ENCODE results near the gene CCDC6. TPM values are rescaled to one million over a fixed set of nuclear protein-coding genes. Genes with fewer than 3 reads are reported as not detected.

The CCDC6 gene
- total RNA-seq, 1 donor from 2014 or later = 57.6 TPM

DNA sequence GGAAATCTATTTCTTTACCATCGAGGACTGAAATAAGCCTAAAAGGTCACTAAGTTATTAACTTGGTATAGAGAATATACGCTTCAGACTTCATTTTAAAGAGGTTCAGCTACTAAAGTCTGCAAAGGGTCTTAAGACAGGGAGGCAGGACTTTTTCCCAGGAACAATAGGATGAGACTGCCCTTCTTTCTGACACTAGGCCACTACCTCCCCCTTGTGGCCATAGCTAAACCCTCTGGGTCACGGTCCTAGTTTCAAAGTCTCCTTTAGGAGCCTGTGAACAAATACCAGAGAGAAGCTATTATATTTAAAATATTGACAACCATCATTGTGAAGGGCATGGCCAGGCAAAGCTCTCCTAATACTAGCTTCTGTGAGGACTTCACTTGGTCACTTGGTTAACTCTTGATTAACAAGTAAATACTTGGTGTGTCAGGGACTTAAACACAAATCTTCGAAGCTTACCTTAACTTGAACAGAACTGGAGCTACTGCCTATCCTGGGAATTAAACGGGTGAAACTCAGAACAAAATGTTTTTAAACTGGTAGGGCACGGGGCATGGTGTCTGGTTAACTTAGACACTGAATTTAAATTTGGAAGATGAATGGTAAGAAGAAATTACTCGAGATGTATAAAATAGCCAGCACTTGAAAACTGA, 75.6 kb downstream of the CCDC6 start:
- peaks cover 19% of the 10 kb centered on the region for H3K36me3 Mint-ChIP-seq (ENCODE audit: insufficient read depth)

DNA sequence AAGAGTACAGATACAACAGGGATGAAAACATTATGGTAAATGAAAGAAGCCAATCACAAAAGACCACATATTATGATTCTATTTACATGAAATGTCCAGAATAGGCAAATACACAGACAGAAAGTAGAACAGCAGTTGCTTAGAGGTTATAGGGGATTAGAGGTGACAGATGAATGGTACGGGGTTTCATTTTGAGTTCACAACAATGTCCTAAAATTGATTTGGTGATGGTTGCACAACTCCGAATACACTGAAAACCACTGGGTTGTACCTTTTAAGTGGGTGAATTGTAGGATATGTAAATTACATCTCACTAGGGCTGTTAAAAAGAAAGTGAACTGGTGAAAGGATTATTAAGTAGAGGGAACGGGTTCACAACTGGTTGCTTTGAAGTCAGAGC, 76.8 kb downstream of the CCDC6 start:
- peaks cover 3% of the 10 kb centered on the region for H3K9me3 Mint-ChIP-seq (ENCODE audit: low read depth)
- no peak for DNase-seq (ENCODE audit: low spot score, unreplicated experiment)
- H3K27me3 Mint-ChIP-seq = no peaks in the 10 kb centered on the region
- no peak for TF ChIP-seq CTCF (IDR thresholded peaks at IDR 0.05; ENCODE audit: unreplicated experiment)
- H3K36me3 Mint-ChIP-seq (ENCODE audit: insufficient read depth) = peaks cover 23% of the 10 kb centered on the region
- H3K4me3 Mint-ChIP-seq (ENCODE audit: low read depth) = no peak overlapping the region
- H3K27ac Mint-ChIP-seq = no peak overlapping the region
- no peaks in the 10 kb centered on the region for H3K4me1 Mint-ChIP-seq (ENCODE audit: low read depth)

More for the DNA sequence above, 75.6 kb downstream of the CCDC6 start:
- Mint-ChIP-seq H3K4me3 (ENCODE audit: low read depth) (no peak overlapping the region), H3K27me3 (no peaks in the 10 kb centered on the region), H3K9me3 (ENCODE audit: low read depth) (no peaks in the 10 kb centered on the region), H3K27ac (no peak overlapping the region), H3K4me1 (ENCODE audit: low read depth) (peaks cover 4% of the 10 kb centered on the region)
- DNase-seq (ENCODE audit: low spot score, unreplicated experiment) = peak; percentile 16
- peak; percentile 79 for TF ChIP-seq CTCF (IDR thresholded peaks at IDR 0.05; ENCODE audit: unreplicated experiment)

- H3K27me3 Mint-ChIP-seq = no peaks in the 10 kb centered on the region
- no peak for DNase-seq (ENCODE audit: low spot score, unreplicated experiment)
- no peak overlapping the region for H3K4me3 Mint-ChIP-seq (ENCODE audit: low read depth)
- H3K27ac Mint-ChIP-seq = no peak overlapping the region
- H3K4me1 Mint-ChIP-seq (ENCODE audit: low read depth) = no peaks in the 10 kb centered on the region
- TF ChIP-seq CTCF (IDR thresholded peaks at IDR 0.05; ENCODE audit: unreplicated experiment) = no peak
- H3K36me3 Mint-ChIP-seq (ENCODE audit: insufficient read depth) = peaks cover 24% of the 10 kb centered on the region
- peaks cover 3% of the 10 kb centered on the region for H3K9me3 Mint-ChIP-seq (ENCODE audit: low read depth)
Observed at GRCh38 chr10:59829024-59829423, 77.3 kb downstream of the CCDC6 start.

- no peak for DNase-seq (ENCODE audit: low spot score, unreplicated experiment)
- Mint-ChIP-seq H3K9me3 (ENCODE audit: low read depth) (peaks cover 3% of the 10 kb centered on the region), H3K4me3 (ENCODE audit: low read depth) (no peak overlapping the region), H3K27me3 (no peaks in the 10 kb centered on the region), H3K36me3 (ENCODE audit: insufficient read depth) (peaks cover 18% of the 10 kb centered on the region), H3K27ac (no peak overlapping the region), H3K4me1 (ENCODE audit: low read depth) (no peaks in the 10 kb centered on the region)
- no peak for TF ChIP-seq CTCF (IDR thresholded peaks at IDR 0.05; ENCODE audit: unreplicated experiment)
Observed at GRCh38 chr10:59825932-59826331, 80.4 kb downstream of the CCDC6 start.

DNA sequence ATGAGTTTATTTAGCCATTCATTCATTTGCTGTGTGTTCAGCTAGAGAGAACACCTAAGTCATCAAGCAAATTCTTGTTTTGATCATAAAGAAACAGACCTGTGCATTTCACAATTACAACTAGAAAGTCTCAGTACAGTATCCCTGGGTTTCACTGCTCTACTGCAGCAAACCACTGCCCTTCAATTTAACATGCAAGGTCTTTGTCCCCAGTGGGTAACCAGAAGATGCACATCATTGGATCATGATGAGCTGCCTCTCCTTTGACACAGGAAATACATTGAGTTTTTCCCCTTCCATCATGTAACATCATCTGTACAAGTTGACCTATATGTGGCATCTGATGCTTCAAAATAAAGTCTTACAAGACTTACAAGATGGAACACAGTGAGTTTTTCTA, 82.6 kb downstream of the CCDC6 start:
- peaks cover 3% of the 10 kb centered on the region for H3K9me3 Mint-ChIP-seq (ENCODE audit: low read depth)
- H3K4me1 Mint-ChIP-seq (ENCODE audit: low read depth) = no peaks in the 10 kb centered on the region
- H3K27ac Mint-ChIP-seq = no peak overlapping the region
- DNase-seq (ENCODE audit: low spot score, unreplicated experiment) = no peak
- no peak overlapping the region for H3K4me3 Mint-ChIP-seq (ENCODE audit: low read depth)
- H3K36me3 Mint-ChIP-seq (ENCODE audit: insufficient read depth) = peaks cover 14% of the 10 kb centered on the region
- no peaks in the 10 kb centered on the region for H3K27me3 Mint-ChIP-seq
- no peak for TF ChIP-seq CTCF (IDR thresholded peaks at IDR 0.05; ENCODE audit: unreplicated experiment)

Data from progenitor cell of endocrine pancreas (in vitro differentiated cells).